ENCODE data around the gene CYB5B.

The CYB5B gene

GRCh38 chr16:69501956-69502745 lies 77.7 kb downstream of the CYB5B start:
- no peaks in the 10 kb centered on the region for H3K36me3 Mint-ChIP-seq
- H3K27me3 Mint-ChIP-seq: no peaks in the 10 kb centered on the region
- peak; percentile 69 for ATAC-seq
- H3K4me1 Mint-ChIP-seq: peaks cover 10% of the 10 kb centered on the region
- no peak overlapping the region for H3K27ac Mint-ChIP-seq
- H3K9me3 Mint-ChIP-seq: no peaks in the 10 kb centered on the region
- H3K4me3 Mint-ChIP-seq: no peak overlapping the region

- Mint-ChIP-seq H3K36me3 (no peaks in the 10 kb centered on the region), H3K27me3 (no peaks in the 10 kb centered on the region)
Measured at GRCh38 chr16:69503244-69503643, 78.8 kb downstream of the CYB5B start.

GRCh38 chr16:69508033-69508755 lies 83.8 kb downstream of the CYB5B start:
- Mint-ChIP-seq H3K4me3 (no peak overlapping the region), H3K27ac (no peak overlapping the region), H3K9me3 (peaks cover 4% of the 10 kb centered on the region), H3K27me3 (no peaks in the 10 kb centered on the region), H3K36me3 (no peaks in the 10 kb centered on the region), H3K4me1 (no peaks in the 10 kb centered on the region)
- ATAC-seq: no peak

More at GRCh38 chr16:69503244-69503643, 78.8 kb downstream of the CYB5B start:
- Mint-ChIP-seq H3K27ac (no peak overlapping the region), H3K9me3 (no peaks in the 10 kb centered on the region), H3K4me1 (peaks cover 8% of the 10 kb centered on the region), H3K4me3 (no peak overlapping the region)
- no peak for ATAC-seq

DNA sequence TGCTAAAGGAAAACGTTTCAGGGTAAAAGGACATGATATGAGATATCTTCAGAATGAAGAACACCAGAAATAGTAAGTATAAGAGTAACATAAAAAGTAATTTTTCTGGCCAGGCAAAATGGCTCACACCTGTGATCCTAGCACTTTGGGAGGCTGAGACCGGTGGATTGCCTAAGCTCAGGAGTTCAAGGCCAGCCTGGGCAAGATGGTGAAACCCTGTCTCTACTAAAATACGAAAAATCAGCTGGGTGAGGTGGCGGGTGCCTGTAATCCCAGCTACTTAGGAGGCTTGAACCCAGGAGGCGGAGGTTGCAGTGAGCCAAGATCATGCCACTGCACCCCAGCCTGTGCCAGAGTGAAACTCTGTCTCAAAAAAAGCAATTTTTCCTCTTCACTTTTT lies 84.7 kb downstream of the CYB5B start:
- no peaks in the 10 kb centered on the region for H3K27me3 Mint-ChIP-seq
- H3K36me3 Mint-ChIP-seq: no peaks in the 10 kb centered on the region
- H3K4me1 Mint-ChIP-seq: peaks cover 9% of the 10 kb centered on the region
- no peak for ATAC-seq
- H3K9me3 Mint-ChIP-seq: peaks cover 4% of the 10 kb centered on the region
- H3K4me3 Mint-ChIP-seq: no peak overlapping the region
- H3K27ac Mint-ChIP-seq: no peak overlapping the region

DNA sequence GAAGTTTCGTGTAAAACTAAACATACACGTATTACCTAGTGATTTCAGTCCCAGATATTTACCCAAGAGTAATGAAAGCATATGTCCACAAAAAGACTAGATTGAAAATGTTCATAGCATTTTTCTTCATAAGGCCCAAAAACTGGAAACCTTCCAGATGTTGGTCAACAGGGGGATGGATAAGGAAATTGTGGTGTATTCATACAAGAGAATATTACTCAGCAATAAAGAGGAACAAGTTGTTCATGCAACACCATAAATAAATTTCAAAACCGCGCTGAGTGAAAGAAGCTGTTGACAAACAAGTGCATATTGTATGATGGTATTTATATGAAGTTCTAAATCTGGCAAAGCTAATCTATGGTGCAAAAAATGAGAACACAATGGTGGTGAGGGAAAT lies 87.2 kb downstream of the CYB5B start:
- ATAC-seq: no peak
- no peaks in the 10 kb centered on the region for H3K27me3 Mint-ChIP-seq
- no peaks in the 10 kb centered on the region for H3K36me3 Mint-ChIP-seq
- H3K9me3 Mint-ChIP-seq: peaks cover 4% of the 10 kb centered on the region
- no peak overlapping the region for H3K27ac Mint-ChIP-seq
- no peak overlapping the region for H3K4me3 Mint-ChIP-seq
- H3K4me1 Mint-ChIP-seq: peaks cover 18% of the 10 kb centered on the region

GRCh38 chr16:69513180-69513966 lies 89.0 kb downstream of the CYB5B start:
- no peak for ATAC-seq
- Mint-ChIP-seq H3K4me3 (no peak overlapping the region), H3K4me1 (peaks cover 18% of the 10 kb centered on the region), H3K27ac (peak overlapping the region; percentile 62), H3K27me3 (no peaks in the 10 kb centered on the region), H3K9me3 (peaks cover 4% of the 10 kb centered on the region), H3K36me3 (no peaks in the 10 kb centered on the region)

DNA sequence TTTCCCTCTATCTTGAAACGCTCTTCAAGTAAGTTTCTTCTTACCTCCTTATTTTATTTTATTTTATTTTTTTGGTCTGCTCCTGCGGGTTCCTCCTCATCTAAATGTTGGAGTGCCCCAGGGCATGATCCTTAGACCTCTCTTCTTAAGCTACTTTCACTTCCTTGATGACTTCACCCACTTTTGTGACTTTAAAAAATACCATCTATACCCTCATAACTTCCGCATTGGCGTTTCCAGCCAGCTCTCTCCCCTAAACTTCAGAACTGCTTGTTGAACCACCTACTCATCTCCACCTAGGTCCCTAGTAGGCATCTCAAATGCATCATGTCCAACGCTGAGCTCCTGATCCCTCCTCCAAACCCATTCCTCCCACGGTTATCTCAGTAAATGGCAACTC lies 89.9 kb downstream of the CYB5B start:
- Mint-ChIP-seq H3K36me3 (no peaks in the 10 kb centered on the region), H3K4me1 (peaks cover 18% of the 10 kb centered on the region), H3K27ac (peak overlapping the region; percentile 62), H3K4me3 (no peak overlapping the region), H3K27me3 (no peaks in the 10 kb centered on the region), H3K9me3 (peaks cover 4% of the 10 kb centered on the region)
- ATAC-seq: peak; percentile 82
